H1 (cell line): ENCODE data around the gene FAM83B. TPM values are rescaled to one million over a fixed set of nuclear protein-coding genes. Genes with fewer than 3 reads are reported as not detected.

Experiments
- CTCF ChIA-PET: fragments of 300-600 bp; sonication (Branson Sonifier 250); formaldehyde crosslinking; loops from one replicate; lab custom pipeline; 2021; ENCODE audit not compliant: partially characterized antibody; lab: Charles Lee
- POLR2A ChIA-PET: fragments of 300-600 bp; sonication (Branson Sonifier 250); formaldehyde crosslinking; loops from one replicate; lab custom pipeline; 2021; ENCODE audit warnings: inconsistent platforms; ENCODE audit not compliant: partially characterized antibody; lab: Charles Lee
- DNase-seq, 2 experiments: peaks; one replicate each; pipeline versions ENCODE4 v3.0.0 to v3.0.0-alpha.2; 2010 to 2022; ENCODE audit warnings: low spot score in 2 of 2, low read depth in 1 of 2, mixed read lengths in 1 of 2
- FAIRE-seq: peaks from 2 replicates; lab custom pipeline; 2011; peaks lifted over from hg19 to GRCh38; lab: Jason Lieb, UNC
- H2AFZ ChIP-seq: 2 replicates; pipeline ENCODE4 v1.8.1; 2012; ENCODE audit warnings: low read length, inconsistent platforms
- H2AK5ac ChIP-seq: 2 replicates; pipeline ENCODE4 v1.6.1; 2013; ENCODE audit warnings: low read depth, low read length
- H2BK120ac ChIP-seq: replicated peaks from 2 replicates; pipeline ENCODE3; 2013; ENCODE audit warnings: low read depth, low read length, inconsistent platforms
- H2BK12ac ChIP-seq: 2 replicates; pipeline ENCODE4 v1.6.1; 2013; ENCODE audit warnings: low read depth, low read length
- H2BK15ac ChIP-seq: 2 replicates; pipeline ENCODE4 v1.6.1; 2013; ENCODE audit warnings: low read length
- H2BK20ac ChIP-seq: 2 replicates; pipeline ENCODE4 v1.6.1; 2013; ENCODE audit warnings: low read length
- H2BK5ac ChIP-seq: 2 replicates; pipeline ENCODE4 v1.6.1; 2013; ENCODE audit warnings: low read depth, low read length
- H3K14ac ChIP-seq: 2 replicates; pipeline ENCODE4 v1.6.1; 2013; ENCODE audit warnings: inconsistent platforms; ENCODE audit not compliant: insufficient read length
- H3K18ac ChIP-seq: 2 replicates; pipeline ENCODE4 v1.6.1; 2013; ENCODE audit warnings: low read length; ENCODE audit errors: extremely low read depth
- H3K23ac ChIP-seq: 2 replicates; pipeline ENCODE4 v1.6.1; 2013; ENCODE audit warnings: inconsistent platforms; ENCODE audit not compliant: insufficient read length
- H3K23me2 ChIP-seq: 2 replicates; pipeline ENCODE4 v1.6.1; 2013; ENCODE audit warnings: low read depth, low read length
- H3K27ac ChIP-seq: 2 replicates; pipeline ENCODE4 v1.6.1; 2011; ENCODE audit warnings: low read depth, low read length, inconsistent platforms
- H3K27me3 ChIP-seq, 4 experiments: replicated peaks in 1 of 4; 1 replicate in 1 of 4; 2 replicates in 3 of 4; pipeline versions ENCODE4 v1.6.1 to v1.8.1; 2011 to 2013; ENCODE audit warnings: low read length in 3 of 4, mild to moderate bottlenecking in 3 of 4, inconsistent platforms in 2 of 4, mixed read lengths in 2 of 4, moderate library complexity in 1 of 4; ENCODE audit not compliant: control insufficient read depth in 3 of 4, insufficient read depth in 3 of 4; ENCODE audit errors: extremely low read depth in 1 of 4
- H3K36me3 ChIP-seq, 4 experiments: 2 replicates each; pipeline versions ENCODE4 v1.6.1 to v1.8.1; 2011 to 2013; ENCODE audit warnings: mild to moderate bottlenecking in 4 of 4, low read length in 3 of 4, moderate library complexity in 2 of 4, control low read depth in 1 of 4, inconsistent platforms in 1 of 4; ENCODE audit not compliant: insufficient read depth in 4 of 4, control insufficient read depth in 2 of 4
- H3K4ac ChIP-seq: replicated peaks from 2 replicates; pipeline ENCODE3; 2013; ENCODE audit warnings: low read length, low read depth, mixed read lengths, inconsistent platforms; ENCODE audit not compliant: insufficient read length
- H3K4me1 ChIP-seq, 4 experiments: replicated peaks in 1 of 4; 1 replicate in 1 of 4; 2 replicates in 3 of 4; pipeline versions ENCODE4 v1.6.1 to v1.8.1; 2011 to 2013; ENCODE audit warnings: low read length in 3 of 4, inconsistent platforms in 2 of 4, mixed read lengths in 1 of 4; ENCODE audit not compliant: insufficient read depth in 4 of 4, control insufficient read depth in 3 of 4
- H3K4me2 ChIP-seq, 2 experiments: 2 replicates each; pipeline versions ENCODE4 v1.6.1 to v1.8.1; 2011 to 2013; ENCODE audit warnings: low read depth in 2 of 2, low read length in 2 of 2, control low read depth in 1 of 2, inconsistent platforms in 1 of 2, mild to moderate bottlenecking in 1 of 2; ENCODE audit not compliant: insufficient read depth in 1 of 2
- H3K4me3 ChIP-seq, 4 experiments: fragments of 200-600, 300-600 bp in 1 of 4; sonication (generic), shearing (Covaris generic), sonication (Bioruptor Twin) in 1 of 4; 2 replicates each; pipeline versions ENCODE4 v1.5.1 to v1.8.1; 2011 to 2016; ENCODE audit warnings: low read length in 4 of 4, low read depth in 3 of 4, control low read depth in 2 of 4, inconsistent platforms in 2 of 4, mild to moderate bottlenecking in 2 of 4, mixed read lengths in 1 of 4, moderate library complexity in 1 of 4; ENCODE audit not compliant: insufficient read depth in 2 of 4; ENCODE audit errors: extremely low read depth in 1 of 4
- H3K56ac ChIP-seq: replicated peaks from 2 replicates; pipeline ENCODE3; 2013; ENCODE audit warnings: low read depth, mild to moderate bottlenecking, mixed read lengths, low read length, inconsistent platforms; ENCODE audit not compliant: insufficient read length
- H3K79me1 ChIP-seq: 2 replicates; pipeline ENCODE4 v1.6.1; 2013; ENCODE audit warnings: low read depth, low read length, control low read depth
- H3K79me2 ChIP-seq, 2 experiments: 2 replicates each; pipeline versions ENCODE4 v1.6.1 to v1.8.1; 2012 to 2013; ENCODE audit warnings: low read length in 2 of 2, mild to moderate bottlenecking in 2 of 2, inconsistent platforms in 1 of 2; ENCODE audit not compliant: insufficient read depth in 2 of 2, control insufficient read depth in 1 of 2
- H3K9ac ChIP-seq, 4 experiments: replicated peaks in 1 of 4; 1 replicate in 1 of 4; 2 replicates in 3 of 4; pipeline versions ENCODE4 v1.6.1 to v1.8.1; 2011 to 2013; ENCODE audit warnings: low read depth in 3 of 4, low read length in 3 of 4, control low read depth in 2 of 4, mild to moderate bottlenecking in 2 of 4, moderate library complexity in 2 of 4, inconsistent platforms in 1 of 4; ENCODE audit errors: extremely low read depth in 1 of 4
- H3K9me3 ChIP-seq, 2 experiments: 2 replicates each; pipeline versions ENCODE4 v1.6.1 to v1.8.1; 2012 to 2013; ENCODE audit warnings: mild to moderate bottlenecking in 2 of 2, moderate library complexity in 2 of 2, control low read depth in 1 of 2, inconsistent platforms in 1 of 2, low read depth in 1 of 2, low read length in 1 of 2, mixed read lengths in 1 of 2; ENCODE audit not compliant: insufficient read depth in 2 of 2
- H4K20me1 ChIP-seq, 2 experiments: replicated peaks in 1 of 2; 2 replicates each; pipeline versions ENCODE3 to v1.8.1; 2011 to 2013; ENCODE audit warnings: inconsistent platforms in 2 of 2, low read length in 2 of 2, mild to moderate bottlenecking in 1 of 2; ENCODE audit not compliant: insufficient read depth in 2 of 2, control insufficient read depth in 1 of 2
- H4K5ac ChIP-seq: 2 replicates; pipeline ENCODE4 v1.6.1; 2013; ENCODE audit warnings: low read length, low read depth, mixed read lengths, inconsistent platforms; ENCODE audit not compliant: insufficient read length
- H4K8ac ChIP-seq: 2 replicates; pipeline ENCODE4 v1.8.0; 2013; ENCODE audit warnings: mild to moderate bottlenecking, moderate library complexity, low read length, inconsistent platforms; ENCODE audit not compliant: insufficient read depth; ENCODE audit errors: extremely low read depth
- H4K91ac ChIP-seq: replicated peaks from 2 replicates; pipeline ENCODE3; 2013; ENCODE audit warnings: low read length, mixed read lengths, inconsistent platforms; ENCODE audit not compliant: insufficient read length
- BCL11A ChIP-seq, 2 experiments: IDR thresholded peaks; one replicate each; pipeline ENCODE4 v1.6.1; 2011; ENCODE audit warnings: low read depth in 2 of 2, low read length in 2 of 2, mild to moderate bottlenecking in 2 of 2
- CHD2 ChIP-seq: IDR thresholded peaks from 2 replicates; pipeline ENCODE4 v1.6.1; 2012; ENCODE audit warnings: low read length, improper control_type of control experiment
- CTBP2 ChIP-seq: IDR thresholded peaks from 2 replicates; pipeline ENCODE4 v1.7.0; 2011; ENCODE audit warnings: borderline replicate concordance, mild to moderate bottlenecking, moderate library complexity, mixed read lengths, low read length; ENCODE audit not compliant: insufficient read depth, insufficient read length
- NRF1 ChIP-seq: IDR thresholded peaks from 2 replicates; pipeline ENCODE4 v1.6.1; 2011; ENCODE audit warnings: mild to moderate bottlenecking, low read depth, low read length, improper control_type of control experiment
- SIX5 ChIP-seq: IDR thresholded peaks from 2 replicates; pipeline ENCODE4 v1.6.1; 2011; ENCODE audit warnings: mild to moderate bottlenecking, low read depth, low read length
- SRF ChIP-seq: IDR thresholded peaks from 2 replicates; pipeline ENCODE4 v1.6.1; 2011; ENCODE audit warnings: mild to moderate bottlenecking, low read depth, low read length, moderate library complexity
- SUZ12 ChIP-seq: fragments of 200-600 bp; sonication (generic); IDR thresholded peaks from 2 replicates; pipeline ENCODE4 v1.6.1; 2012; ENCODE audit warnings: mild to moderate bottlenecking, inconsistent platforms, low read length, moderate library complexity, mixed read lengths
- TBP ChIP-seq: IDR thresholded peaks from 2 replicates; pipeline ENCODE4 v1.6.1; 2011; ENCODE audit warnings: low read depth, low read length, improper control_type of control experiment
- USF2 ChIP-seq: IDR thresholded peaks from 2 replicates; pipeline ENCODE4 v1.6.1; 2011; ENCODE audit warnings: low read length, improper control_type of control experiment
- WGBS, 2 experiments: shearing (Covaris generic) in 1 of 2; methylation state at CpG; one replicate each; pipeline versions ENCODE4 v1.1.6 to v1.1.7; 2013 to 2015; ENCODE audit warnings: low lambda C conversion rate in 2 of 2, mixed read lengths in 2 of 2, inconsistent platforms in 1 of 2, low coverage in 1 of 2, missing lambda C conversion rate in 1 of 2; ENCODE audit not compliant: insufficient replicate concordance in 2 of 2, insufficient coverage in 1 of 2, insufficient read length in 1 of 2; ENCODE audit errors: extremely low coverage in 1 of 2, missing lambda C conversion rate in 1 of 2; 5-methylcytosine and 5-hydroxymethylcytosine counted together
- polyA plus RNA-seq, 7 experiments: library from polyadenylated mRNA; depleted of rRNA in 3 of 7; stranded (reverse) in 5 of 7; unstranded in 2 of 7; fragments of >200 nt in 5 of 7; fragments of 200-250 nt in 2 of 7; gene quantifications; 1 replicate in 5 of 7; 2 replicates in 1 of 7; 4 replicates in 1 of 7; pipeline versions ENCODE4 v1.2.1 to v1.2.3, GENCODE V29; 2011 to 2013; ENCODE audit warnings: missing spikeins in 2 of 7, mixed read lengths in 2 of 7
- total RNA-seq: library from RNA; stranded (reverse); fragmentation: NEBNext Ultra II Directional; extraction: Animal tissue kit (Norgen Biotek cat#: 25700); gene quantifications from 2 replicates; pipeline ENCODE4 v1.2.1, GENCODE V29; 2021

Gene FAM83B
- total and polyA plus RNA-seq, 2 of the 8 experiments (the other 6 are each of a cell fraction or from before 2014, with no cell fraction given), result 0.71 to 5.7 TPM

DNA sequence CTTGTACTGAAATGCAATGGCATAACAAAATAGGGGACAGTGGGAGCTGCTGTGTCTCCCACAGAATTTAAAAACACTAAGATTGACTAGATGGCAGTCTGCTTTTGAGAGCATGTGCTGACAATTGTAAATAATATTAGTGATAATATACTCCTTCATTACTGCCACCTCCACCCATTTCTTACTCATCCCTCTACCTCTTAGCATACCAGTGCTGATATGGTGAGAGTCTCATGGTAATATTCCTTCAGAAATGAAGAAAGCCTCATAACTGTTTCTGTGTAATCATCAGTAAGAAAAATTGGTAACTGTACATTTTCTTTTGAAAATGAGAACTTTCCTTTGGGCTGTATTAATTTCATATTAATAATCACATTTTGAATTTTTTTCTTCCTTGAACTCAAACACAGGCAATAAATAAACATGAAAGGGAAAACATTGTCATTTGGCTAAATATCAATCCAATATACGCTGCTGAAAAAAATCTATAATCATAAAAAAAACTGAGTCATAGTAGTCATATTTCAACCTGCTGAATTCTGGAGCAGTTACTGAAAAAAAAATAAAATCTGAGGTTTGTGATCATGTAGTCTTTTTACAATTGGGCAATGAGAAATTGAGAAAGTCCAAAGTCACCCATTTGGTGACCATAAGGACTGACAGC lies 34.6 kb downstream of the FAM83B start:
- TF ChIP-seq SRF (no peak), BCL11A (IDR thresholded peaks at IDR 0.05; ENCODE audit: low read depth in 2 of 2, low read length in 2 of 2) (no peak), CTBP2 (no peak), CHD2 (no peak), NRF1 (no peak), TBP (no peak), USF2 (no peak), SUZ12 (no peak), SIX5 (no peak)
- H2AFZ ChIP-seq, result no peak overlapping the region
- H3K18ac ChIP-seq, result no peak overlapping the region
- peak overlapping the region; percentile 59 for H3K56ac ChIP-seq
- no peaks in the 10 kb centered on the region for H4K20me1 ChIP-seq
- CTCF ChIA-PET, result no interaction called here
- no peaks in the 10 kb centered on the region for H3K79me2 ChIP-seq
- H3K23me2 ChIP-seq, result no peaks in the 10 kb centered on the region
- no peak overlapping the region for H3K4me3 ChIP-seq
- H3K79me1 ChIP-seq, result no peaks in the 10 kb centered on the region
- FAIRE-seq (no peak), DNase-seq (no peak)
- H3K9me3 ChIP-seq, result no peaks in the 10 kb centered on the region
- no peak overlapping the region for H2BK20ac ChIP-seq
- H3K27me3 ChIP-seq, result no peaks in the 10 kb centered on the region
- H3K14ac ChIP-seq, result no peak overlapping the region
- no peak overlapping the region for H2BK12ac ChIP-seq
- no peaks in the 10 kb centered on the region for H3K36me3 ChIP-seq
- H4K8ac ChIP-seq, result no peak overlapping the region
- WGBS, 2 experiments, result 94% methylated on average over 1 of the region's 1 CpG; no CpG with 5 or more reads in 1 of the 2 experiments
- POLR2A ChIA-PET, result no interaction called here
- H4K5ac ChIP-seq, result no peak overlapping the region
- no peak overlapping the region for H2BK120ac ChIP-seq
- H3K27ac ChIP-seq, result no peak overlapping the region
- H2BK15ac ChIP-seq, result no peak overlapping the region
- no peaks in the 10 kb centered on the region for H3K4me1 ChIP-seq
- H3K4ac ChIP-seq, result no peak overlapping the region
- H2AK5ac ChIP-seq, result no peak overlapping the region
- H4K91ac ChIP-seq, result no peak overlapping the region
- no peak overlapping the region for H3K4me2 ChIP-seq
- H3K23ac ChIP-seq, result no peak overlapping the region
- H2BK5ac ChIP-seq, result no peak overlapping the region
- no peak overlapping the region for H3K9ac ChIP-seq
